Heart left ventricle (tissue), 13 donors: ENCODE results near the gene ERLEC1.

Experiments
- POLR2A ChIP-seq, 2 donors: fragments of 450-650 bp; IDR thresholded peaks; one replicate each; pipeline ENCODE4 v1.6.1; 2017; ENCODE audit warnings: antibody characterized with exemption in 2 of 2, mild to moderate bottlenecking in 2 of 2, moderate library complexity in 2 of 2
- TF ChIP-seq, protein P1 (sequence below), 12 donors: fragments of 200-600 bp; sonication (generic) in 4 of 12; IDR thresholded peaks; one replicate each; pipeline versions ENCODE4 v1.5.0 to v1.8.0; 2018 to 2022; ENCODE audit warnings: antibody characterized with exemption in 12 of 12, mild to moderate bottlenecking in 5 of 12
- donor health status: ischemic (EF 13 %, LVEDD 7.1; RV severe dilation, severe dysfunction).
- donor health status: DM: no; HTN: yes; CAD: no.
- donor health status: DM: no; HTN: no; CAD: no.
- donor health status: ischemic (EF 25% LVEDD 6.9; RV normal size, moderate dysfunction).
- donor health status: ischemic (EF 25% LVEDD 5.7; RV mildly dilated, moderate dysfunction).
- donor health status: ischemic (EF 35%, LVEDD 5.7; RV mildly dilated, moderate dysfunction).
- donor health status: nonischemic (EF 11% LVEDD 7.7; RV severe dilation, severe dysfunction).
- donor health status: DM: yes; HTN: yes; CAD: no.
- donor health status: PGD.
- donor health status: ischemic (EF 29% LVEDD 5.4; RV normal size, mild dysfunction).
- donor health status: nonischemic (EF 23%, LVEDD 6.1; RV moderate dilation, normal function).

DNA sequence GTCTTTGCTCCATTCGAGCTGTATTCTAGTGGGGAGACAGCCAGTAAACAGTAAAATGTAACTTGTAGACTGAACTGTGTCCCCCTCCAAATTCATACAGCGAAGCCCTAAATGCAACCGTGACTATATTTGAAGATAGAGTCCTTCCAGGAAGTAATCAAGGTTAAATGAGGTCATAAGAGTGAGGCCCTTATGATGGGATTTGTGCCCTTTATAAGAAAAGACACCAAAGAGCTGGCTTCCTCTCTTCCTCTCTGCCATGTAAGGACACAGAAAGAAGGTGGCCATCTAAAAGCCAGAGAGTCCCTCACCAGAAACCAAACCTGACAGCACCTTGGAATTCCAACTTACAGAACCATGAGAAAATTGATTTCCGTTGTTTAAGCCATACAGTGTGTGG is 41.5 kb downstream of the ERLEC1 start:
- TF ChIP-seq, protein P1, sequence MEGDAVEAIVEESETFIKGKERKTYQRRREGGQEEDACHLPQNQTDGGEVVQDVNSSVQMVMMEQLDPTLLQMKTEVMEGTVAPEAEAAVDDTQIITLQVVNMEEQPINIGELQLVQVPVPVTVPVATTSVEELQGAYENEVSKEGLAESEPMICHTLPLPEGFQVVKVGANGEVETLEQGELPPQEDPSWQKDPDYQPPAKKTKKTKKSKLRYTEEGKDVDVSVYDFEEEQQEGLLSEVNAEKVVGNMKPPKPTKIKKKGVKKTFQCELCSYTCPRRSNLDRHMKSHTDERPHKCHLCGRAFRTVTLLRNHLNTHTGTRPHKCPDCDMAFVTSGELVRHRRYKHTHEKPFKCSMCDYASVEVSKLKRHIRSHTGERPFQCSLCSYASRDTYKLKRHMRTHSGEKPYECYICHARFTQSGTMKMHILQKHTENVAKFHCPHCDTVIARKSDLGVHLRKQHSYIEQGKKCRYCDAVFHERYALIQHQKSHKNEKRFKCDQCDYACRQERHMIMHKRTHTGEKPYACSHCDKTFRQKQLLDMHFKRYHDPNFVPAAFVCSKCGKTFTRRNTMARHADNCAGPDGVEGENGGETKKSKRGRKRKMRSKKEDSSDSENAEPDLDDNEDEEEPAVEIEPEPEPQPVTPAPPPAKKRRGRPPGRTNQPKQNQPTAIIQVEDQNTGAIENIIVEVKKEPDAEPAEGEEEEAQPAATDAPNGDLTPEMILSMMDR (IDR thresholded peaks at IDR 0.05), result no peak
- TF ChIP-seq POLR2A (IDR thresholded peaks at IDR 0.05), result no peak
